ENCODE data around the gene NOTUM.

DNA sequence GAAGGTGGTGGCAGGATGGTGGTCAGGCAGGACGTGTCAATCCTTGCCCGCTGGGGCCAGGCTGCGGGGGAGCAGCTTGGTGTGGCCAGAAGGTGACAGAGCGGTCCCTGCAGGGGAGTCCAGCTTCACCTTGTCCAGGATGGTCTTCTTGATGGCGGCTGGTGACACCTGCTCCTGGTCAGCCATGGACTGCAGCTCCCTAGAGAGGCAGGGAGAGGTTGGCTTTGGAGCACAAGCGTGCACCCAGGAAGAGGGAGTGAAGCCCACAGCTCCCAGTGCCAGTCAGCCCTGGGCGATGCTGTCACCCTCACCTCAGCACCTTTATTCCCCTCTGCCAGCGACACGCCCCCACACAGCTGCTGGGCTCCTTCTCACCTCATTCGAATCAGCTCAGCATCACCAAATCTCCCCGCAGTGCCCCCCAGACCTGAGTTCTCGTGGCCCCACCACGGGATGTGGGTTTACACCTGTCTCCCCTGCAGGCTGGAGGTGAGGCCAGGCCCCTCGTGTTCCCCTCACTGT is 27.7 kb downstream of the NOTUM start:
- TF ChIP-seq, protein P1, sequence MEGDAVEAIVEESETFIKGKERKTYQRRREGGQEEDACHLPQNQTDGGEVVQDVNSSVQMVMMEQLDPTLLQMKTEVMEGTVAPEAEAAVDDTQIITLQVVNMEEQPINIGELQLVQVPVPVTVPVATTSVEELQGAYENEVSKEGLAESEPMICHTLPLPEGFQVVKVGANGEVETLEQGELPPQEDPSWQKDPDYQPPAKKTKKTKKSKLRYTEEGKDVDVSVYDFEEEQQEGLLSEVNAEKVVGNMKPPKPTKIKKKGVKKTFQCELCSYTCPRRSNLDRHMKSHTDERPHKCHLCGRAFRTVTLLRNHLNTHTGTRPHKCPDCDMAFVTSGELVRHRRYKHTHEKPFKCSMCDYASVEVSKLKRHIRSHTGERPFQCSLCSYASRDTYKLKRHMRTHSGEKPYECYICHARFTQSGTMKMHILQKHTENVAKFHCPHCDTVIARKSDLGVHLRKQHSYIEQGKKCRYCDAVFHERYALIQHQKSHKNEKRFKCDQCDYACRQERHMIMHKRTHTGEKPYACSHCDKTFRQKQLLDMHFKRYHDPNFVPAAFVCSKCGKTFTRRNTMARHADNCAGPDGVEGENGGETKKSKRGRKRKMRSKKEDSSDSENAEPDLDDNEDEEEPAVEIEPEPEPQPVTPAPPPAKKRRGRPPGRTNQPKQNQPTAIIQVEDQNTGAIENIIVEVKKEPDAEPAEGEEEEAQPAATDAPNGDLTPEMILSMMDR (IDR thresholded peaks at IDR 0.05) = no peak
- TF ChIP-seq, protein P2, sequence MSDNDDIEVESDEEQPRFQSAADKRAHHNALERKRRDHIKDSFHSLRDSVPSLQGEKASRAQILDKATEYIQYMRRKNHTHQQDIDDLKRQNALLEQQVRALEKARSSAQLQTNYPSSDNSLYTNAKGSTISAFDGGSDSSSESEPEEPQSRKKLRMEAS (IDR thresholded peaks at IDR 0.05) = no peak
- no peak for TF ChIP-seq HMGXB4 (CRISPR knock-in tag; IDR thresholded peaks at IDR 0.05; ENCODE audit: borderline replicate concordance)
- no peak for TF ChIP-seq NR3C1 (IDR thresholded peaks at IDR 0.05)
- no peak for TF ChIP-seq RFX5 (IDR thresholded peaks at IDR 0.05)
- TF ChIP-seq, protein P3, sequence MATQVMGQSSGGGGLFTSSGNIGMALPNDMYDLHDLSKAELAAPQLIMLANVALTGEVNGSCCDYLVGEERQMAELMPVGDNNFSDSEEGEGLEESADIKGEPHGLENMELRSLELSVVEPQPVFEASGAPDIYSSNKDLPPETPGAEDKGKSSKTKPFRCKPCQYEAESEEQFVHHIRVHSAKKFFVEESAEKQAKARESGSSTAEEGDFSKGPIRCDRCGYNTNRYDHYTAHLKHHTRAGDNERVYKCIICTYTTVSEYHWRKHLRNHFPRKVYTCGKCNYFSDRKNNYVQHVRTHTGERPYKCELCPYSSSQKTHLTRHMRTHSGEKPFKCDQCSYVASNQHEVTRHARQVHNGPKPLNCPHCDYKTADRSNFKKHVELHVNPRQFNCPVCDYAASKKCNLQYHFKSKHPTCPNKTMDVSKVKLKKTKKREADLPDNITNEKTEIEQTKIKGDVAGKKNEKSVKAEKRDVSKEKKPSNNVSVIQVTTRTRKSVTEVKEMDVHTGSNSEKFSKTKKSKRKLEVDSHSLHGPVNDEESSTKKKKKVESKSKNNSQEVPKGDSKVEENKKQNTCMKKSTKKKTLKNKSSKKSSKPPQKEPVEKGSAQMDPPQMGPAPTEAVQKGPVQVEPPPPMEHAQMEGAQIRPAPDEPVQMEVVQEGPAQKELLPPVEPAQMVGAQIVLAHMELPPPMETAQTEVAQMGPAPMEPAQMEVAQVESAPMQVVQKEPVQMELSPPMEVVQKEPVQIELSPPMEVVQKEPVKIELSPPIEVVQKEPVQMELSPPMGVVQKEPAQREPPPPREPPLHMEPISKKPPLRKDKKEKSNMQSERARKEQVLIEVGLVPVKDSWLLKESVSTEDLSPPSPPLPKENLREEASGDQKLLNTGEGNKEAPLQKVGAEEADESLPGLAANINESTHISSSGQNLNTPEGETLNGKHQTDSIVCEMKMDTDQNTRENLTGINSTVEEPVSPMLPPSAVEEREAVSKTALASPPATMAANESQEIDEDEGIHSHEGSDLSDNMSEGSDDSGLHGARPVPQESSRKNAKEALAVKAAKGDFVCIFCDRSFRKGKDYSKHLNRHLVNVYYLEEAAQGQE (IDR thresholded peaks at IDR 0.05) = no peak
- TF ChIP-seq NPAS2 (CRISPR knock-in tag; IDR thresholded peaks at IDR 0.05; ENCODE audit: borderline replicate concordance) = no peak
